ENCODE results near the gene LSM12.
"Not testable (repeated sequence)": the region's sequence is repeated elsewhere in the genome, so short reads cannot be mapped to it uniquely, and the experiment has no call there.

LSM12 gene

DNA sequence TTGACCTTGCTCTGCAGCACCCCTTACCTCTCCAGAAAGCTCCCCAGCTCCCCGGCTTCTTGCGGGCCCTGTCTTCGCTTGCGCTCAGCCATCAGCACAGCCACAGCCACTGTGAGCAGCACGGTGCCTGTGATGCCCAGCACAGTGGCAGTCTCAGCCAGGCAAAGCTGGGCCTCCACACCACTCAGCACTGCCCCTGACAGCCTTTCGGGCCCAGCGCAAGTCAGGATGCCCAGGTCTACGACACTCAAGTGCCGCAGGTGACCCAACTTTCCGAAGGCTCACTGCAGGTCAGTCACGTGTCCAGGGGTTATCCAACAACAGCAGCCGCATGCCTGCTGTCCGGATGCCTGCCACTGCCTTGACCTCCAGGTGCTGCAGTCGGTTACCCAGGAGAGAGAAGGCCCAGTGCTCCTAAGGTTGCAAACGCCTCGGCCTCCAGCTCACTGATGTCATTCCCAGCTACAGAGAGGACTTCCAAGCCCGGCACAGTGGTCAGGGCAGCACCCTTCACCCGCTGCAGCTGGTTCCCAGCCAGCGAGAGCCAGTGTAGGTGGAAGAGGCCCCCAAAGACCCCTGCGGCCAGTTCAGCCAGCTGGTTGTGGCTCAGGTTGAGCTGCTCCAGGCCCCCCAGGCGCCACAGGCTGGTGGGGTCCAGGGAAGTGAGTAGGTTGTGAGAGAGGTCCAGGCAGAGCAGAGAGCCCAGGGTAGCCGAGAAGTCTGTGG, 42.8 kb downstream of the LSM12 start:
- no peak for TF ChIP-seq POLR2A (IDR thresholded peaks at IDR 0.05; ENCODE audit: extremely low read depth, insufficient read length)
- no peak for TF ChIP-seq MYC (IDR thresholded peaks at IDR 0.05; ENCODE audit: low read depth, low read length)
- TF ChIP-seq, protein P1, sequence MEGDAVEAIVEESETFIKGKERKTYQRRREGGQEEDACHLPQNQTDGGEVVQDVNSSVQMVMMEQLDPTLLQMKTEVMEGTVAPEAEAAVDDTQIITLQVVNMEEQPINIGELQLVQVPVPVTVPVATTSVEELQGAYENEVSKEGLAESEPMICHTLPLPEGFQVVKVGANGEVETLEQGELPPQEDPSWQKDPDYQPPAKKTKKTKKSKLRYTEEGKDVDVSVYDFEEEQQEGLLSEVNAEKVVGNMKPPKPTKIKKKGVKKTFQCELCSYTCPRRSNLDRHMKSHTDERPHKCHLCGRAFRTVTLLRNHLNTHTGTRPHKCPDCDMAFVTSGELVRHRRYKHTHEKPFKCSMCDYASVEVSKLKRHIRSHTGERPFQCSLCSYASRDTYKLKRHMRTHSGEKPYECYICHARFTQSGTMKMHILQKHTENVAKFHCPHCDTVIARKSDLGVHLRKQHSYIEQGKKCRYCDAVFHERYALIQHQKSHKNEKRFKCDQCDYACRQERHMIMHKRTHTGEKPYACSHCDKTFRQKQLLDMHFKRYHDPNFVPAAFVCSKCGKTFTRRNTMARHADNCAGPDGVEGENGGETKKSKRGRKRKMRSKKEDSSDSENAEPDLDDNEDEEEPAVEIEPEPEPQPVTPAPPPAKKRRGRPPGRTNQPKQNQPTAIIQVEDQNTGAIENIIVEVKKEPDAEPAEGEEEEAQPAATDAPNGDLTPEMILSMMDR (IDR thresholded peaks at IDR 0.05; ENCODE audit: low read depth, low read length): no peak
- TF ChIP-seq, protein P2, sequence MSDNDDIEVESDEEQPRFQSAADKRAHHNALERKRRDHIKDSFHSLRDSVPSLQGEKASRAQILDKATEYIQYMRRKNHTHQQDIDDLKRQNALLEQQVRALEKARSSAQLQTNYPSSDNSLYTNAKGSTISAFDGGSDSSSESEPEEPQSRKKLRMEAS (IDR thresholded peaks at IDR 0.05; ENCODE audit: low read depth, low read length): no peak
- DNase-seq (ENCODE audit: low read depth): no peak
- no peak overlapping the region for H3K4me3 ChIP-seq (ENCODE audit: low read depth, low read length)

DNA sequence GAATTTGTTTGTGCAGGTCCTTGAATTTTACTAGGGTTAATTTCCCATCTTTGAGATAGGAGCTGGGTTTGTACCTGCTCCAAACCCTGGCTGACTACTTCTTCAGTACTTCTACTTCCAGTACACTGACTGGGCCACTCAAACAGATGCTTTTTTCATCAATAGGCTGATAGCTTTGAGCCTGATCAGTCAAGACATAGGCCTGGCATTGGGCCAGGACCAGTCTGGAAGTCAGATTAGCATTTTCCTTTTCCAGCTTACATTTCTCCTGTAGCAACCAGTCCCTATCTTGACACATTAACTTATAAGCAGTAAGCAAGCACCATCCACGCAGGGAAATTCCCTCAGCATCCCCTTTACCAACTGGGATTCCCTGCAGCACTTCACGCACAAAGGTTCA, 44.2 kb downstream of the LSM12 start:
- no peak overlapping the region for H3K4me3 ChIP-seq (ENCODE audit: low read depth, low read length)
- TF ChIP-seq MYC (IDR thresholded peaks at IDR 0.05; ENCODE audit: low read depth, low read length) (no peak), POLR2A (IDR thresholded peaks at IDR 0.05; ENCODE audit: extremely low read depth, insufficient read length) (no peak)
- TF ChIP-seq, protein P1 (IDR thresholded peaks at IDR 0.05; ENCODE audit: low read depth, low read length): no peak
- TF ChIP-seq, protein P2 (IDR thresholded peaks at IDR 0.05; ENCODE audit: low read depth, low read length): no peak
- no peak for DNase-seq (ENCODE audit: low read depth)

- DNase-seq (ENCODE audit: low read depth): not testable (repeated sequence)
Observed at GRCh38 chr17:44021227-44021626, 45.2 kb downstream of the LSM12 start.

DNA sequence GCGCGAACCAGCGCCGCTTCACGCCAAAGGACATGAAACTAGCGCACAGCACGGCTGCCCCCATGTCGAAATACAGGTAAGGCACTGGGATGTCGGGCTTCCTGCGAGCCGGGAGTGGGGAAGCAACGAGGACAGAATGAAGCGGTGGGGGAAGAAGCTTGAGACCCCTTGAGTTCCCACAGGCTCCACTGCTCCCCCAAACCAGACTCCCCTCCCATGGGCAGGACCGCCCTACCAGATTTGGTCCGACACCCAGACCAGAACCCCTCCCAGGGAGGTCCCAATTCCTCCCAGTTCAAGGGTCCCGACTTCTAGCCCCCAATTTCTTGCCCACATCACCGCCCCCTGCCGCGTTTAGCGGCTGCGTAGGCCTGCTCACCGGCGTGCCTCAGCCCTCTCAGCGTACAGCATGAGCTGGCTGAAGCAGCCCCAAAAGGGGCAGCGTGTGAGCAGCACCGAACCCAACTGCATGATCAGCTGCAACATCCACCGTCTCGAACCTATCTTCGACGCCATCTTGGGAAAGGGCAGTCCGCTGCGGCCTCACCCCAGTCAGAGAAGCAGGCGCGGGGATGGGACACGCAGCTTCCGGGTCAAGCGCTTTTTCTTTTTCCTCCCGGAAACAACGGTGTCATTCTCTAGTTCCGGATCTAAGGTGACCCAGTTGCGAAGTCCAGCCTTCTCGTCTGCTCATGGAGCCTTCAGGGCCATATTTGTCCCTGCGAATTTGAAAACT, 51.9 kb downstream of the LSM12 start, which contains the start of gene TMEM101:
Gene TMEM101, minus strand, starts transcription at position 527 of the 736 bp plus-strand sequence. Its CDS starts 11 bp downstream, at position 516.
- TF ChIP-seq POLR2A (IDR thresholded peaks at IDR 0.05; ENCODE audit: extremely low read depth, insufficient read length) (peak; percentile 42), MYC (IDR thresholded peaks at IDR 0.05; ENCODE audit: low read depth, low read length) (no peak)
- TF ChIP-seq, protein P1 (IDR thresholded peaks at IDR 0.05; ENCODE audit: low read depth, low read length): no peak
- TF ChIP-seq, protein P2 (IDR thresholded peaks at IDR 0.05; ENCODE audit: low read depth, low read length): peak; percentile 39; the same call in 1 of the 2 replicates
- peak within 1 kb of the TSS; percentile 91 for H3K4me3 ChIP-seq (ENCODE audit: low read depth, low read length)
- DNase-seq (ENCODE audit: low read depth): peak; percentile 93

More at GRCh38 chr17:44021227-44021626, 45.2 kb downstream of the LSM12 start:
- not testable (repeated sequence) for H3K4me3 ChIP-seq (ENCODE audit: low read depth, low read length)

DNA sequence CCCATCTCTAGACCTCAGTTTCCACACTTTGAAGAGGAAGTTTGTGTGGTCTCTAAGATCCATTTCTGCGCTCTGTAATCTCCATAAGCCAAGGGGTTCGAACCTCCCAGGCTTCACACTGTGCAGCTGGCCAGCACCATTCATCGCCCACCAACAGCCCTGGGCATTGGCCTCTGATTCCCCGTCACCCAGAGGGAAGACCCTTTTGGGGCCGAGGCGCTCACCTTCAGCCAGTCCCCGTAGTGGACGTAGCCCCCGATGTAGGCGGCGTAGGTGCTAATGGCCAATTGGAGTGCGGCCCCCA, 52.4 kb downstream of the LSM12 start:
- DNase-seq (ENCODE audit: low read depth): no peak
- TF ChIP-seq, protein P2 (IDR thresholded peaks at IDR 0.05; ENCODE audit: low read depth, low read length): no peak
- TF ChIP-seq, protein P1 (IDR thresholded peaks at IDR 0.05; ENCODE audit: low read depth, low read length): no peak
- no peak for TF ChIP-seq POLR2A (IDR thresholded peaks at IDR 0.05; ENCODE audit: extremely low read depth, insufficient read length)
- no peak for TF ChIP-seq MYC (IDR thresholded peaks at IDR 0.05; ENCODE audit: low read depth, low read length)
- H3K4me3 ChIP-seq (ENCODE audit: low read depth, low read length): peak overlapping the region; percentile 91

DNA sequence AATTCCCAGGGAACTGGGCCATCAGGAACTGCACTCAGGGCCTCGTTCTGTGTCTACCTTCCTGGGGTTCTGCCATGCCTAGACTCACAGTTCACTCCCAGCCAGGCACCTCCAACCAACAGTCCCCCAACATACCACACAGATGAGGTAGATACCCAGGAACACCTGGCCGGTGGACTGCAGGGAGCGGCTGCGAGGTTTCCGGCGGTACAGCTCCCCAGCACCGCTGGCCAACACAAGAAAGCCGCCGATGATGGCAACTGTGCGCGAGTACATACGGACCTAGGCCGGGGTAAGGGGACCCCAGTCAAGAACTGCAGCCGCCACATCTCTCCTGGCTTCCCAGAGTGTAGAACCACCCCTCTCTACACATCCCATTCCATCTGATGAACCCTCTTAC, 53.6 kb downstream of the LSM12 start:
- no peak for DNase-seq (ENCODE audit: low read depth)
- no peak for TF ChIP-seq MYC (IDR thresholded peaks at IDR 0.05; ENCODE audit: low read depth, low read length)
- TF ChIP-seq, protein P2 (IDR thresholded peaks at IDR 0.05; ENCODE audit: low read depth, low read length): no peak
- TF ChIP-seq, protein P1 (IDR thresholded peaks at IDR 0.05; ENCODE audit: low read depth, low read length): no peak
- TF ChIP-seq POLR2A (IDR thresholded peaks at IDR 0.05; ENCODE audit: extremely low read depth, insufficient read length): no peak
- no peak overlapping the region for H3K4me3 ChIP-seq (ENCODE audit: low read depth, low read length)
